Epithelial cell of proximal tubule (primary cell): Measurements from ENCODE around the gene WDFY2. TPM values are rescaled to one million over a fixed set of nuclear protein-coding genes. Genes with fewer than 3 reads are reported as not detected.

Source experiments
- DNase-seq: peaks from one replicate; pipeline ENCODE4 v3.0.0-alpha.2; 2011; ENCODE audit warnings: low read depth
- H3K4me3 ChIP-seq: 2 replicates; pipeline ENCODE4 v1.5.1; 2011; ENCODE audit warnings: low read depth, mild to moderate bottlenecking, low read length
- total RNA-seq: library from RNA; depleted of rRNA; stranded (reverse); fragments of >200 nt; gene quantifications from 2 replicates; pipeline ENCODE4 v1.2.3, GENCODE V29; 2015
- TF ChIP-seq, protein P1 (sequence below): conservative IDR thresholded peaks from 2 replicates; pipeline ENCODE4 v1.5.1; 2012; ENCODE audit warnings: low read depth, mild to moderate bottlenecking, low read length

Gene WDFY2
- total RNA-seq, 1 donor from 2014 or later = 5.1 TPM

DNA sequence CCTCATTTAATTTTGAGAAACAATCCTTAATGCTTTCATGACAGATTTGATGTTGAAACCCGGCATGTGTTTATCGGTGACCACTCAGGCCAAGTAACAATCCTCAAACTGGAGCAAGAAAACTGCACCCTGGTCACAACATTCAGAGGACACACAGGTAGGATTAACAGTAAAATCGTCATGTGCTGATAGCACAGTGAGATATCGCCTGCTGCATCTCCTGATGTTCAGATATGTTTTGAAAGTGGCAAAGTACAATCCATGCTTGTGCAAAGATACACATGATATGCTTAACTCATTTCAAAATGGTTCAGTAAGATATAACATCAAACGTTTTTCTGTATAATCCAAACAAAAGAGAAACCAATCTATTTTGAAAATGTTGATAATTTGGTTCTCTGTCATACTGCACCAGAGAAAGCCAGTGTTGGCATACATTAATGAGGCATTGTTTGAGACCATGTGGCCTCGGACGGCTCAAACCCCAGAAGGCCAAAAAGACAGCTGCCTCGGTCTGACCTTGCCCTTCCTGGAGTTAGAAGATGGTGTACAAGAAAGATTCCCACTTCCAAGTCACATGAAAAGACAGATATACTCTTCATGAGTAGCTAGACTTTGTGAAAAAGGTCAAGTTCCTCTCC, 143.5 kb downstream of the WDFY2 start:
- no peak for DNase-seq
- H3K4me3 ChIP-seq = no peak overlapping the region
- TF ChIP-seq, protein P1, sequence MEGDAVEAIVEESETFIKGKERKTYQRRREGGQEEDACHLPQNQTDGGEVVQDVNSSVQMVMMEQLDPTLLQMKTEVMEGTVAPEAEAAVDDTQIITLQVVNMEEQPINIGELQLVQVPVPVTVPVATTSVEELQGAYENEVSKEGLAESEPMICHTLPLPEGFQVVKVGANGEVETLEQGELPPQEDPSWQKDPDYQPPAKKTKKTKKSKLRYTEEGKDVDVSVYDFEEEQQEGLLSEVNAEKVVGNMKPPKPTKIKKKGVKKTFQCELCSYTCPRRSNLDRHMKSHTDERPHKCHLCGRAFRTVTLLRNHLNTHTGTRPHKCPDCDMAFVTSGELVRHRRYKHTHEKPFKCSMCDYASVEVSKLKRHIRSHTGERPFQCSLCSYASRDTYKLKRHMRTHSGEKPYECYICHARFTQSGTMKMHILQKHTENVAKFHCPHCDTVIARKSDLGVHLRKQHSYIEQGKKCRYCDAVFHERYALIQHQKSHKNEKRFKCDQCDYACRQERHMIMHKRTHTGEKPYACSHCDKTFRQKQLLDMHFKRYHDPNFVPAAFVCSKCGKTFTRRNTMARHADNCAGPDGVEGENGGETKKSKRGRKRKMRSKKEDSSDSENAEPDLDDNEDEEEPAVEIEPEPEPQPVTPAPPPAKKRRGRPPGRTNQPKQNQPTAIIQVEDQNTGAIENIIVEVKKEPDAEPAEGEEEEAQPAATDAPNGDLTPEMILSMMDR = no peak

- no peak overlapping the region for H3K4me3 ChIP-seq
- TF ChIP-seq, protein P1 = no peak
- no peak for DNase-seq
Measured at GRCh38 chr13:51728275-51728673, 144.0 kb downstream of the WDFY2 start.

DNA sequence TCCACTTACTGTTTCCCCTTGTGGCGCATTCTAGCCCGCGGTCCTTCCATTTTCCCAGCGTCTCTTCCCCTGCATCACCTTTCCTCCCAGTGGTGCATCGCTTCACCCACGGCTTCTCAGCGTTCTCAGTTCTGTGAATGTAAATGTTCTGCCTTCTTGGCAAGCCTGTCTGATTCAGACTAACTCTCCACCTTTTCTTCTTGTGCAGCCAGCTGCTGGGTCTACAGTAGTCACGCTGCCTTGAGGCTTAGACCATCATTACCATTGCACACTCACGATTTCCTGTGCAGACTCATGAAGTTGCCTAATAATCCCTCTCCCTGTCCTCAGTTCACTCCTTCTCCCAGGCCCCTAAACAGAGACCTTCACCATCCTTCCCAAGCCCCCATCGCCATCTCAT, 144.7 kb downstream of the WDFY2 start:
- TF ChIP-seq, protein P1 = no peak
- no peak overlapping the region for H3K4me3 ChIP-seq
- DNase-seq = no peak

- TF ChIP-seq, protein P1 = no peak
- H3K4me3 ChIP-seq = no peak overlapping the region
- no peak for DNase-seq
Measured at GRCh38 chr13:51729866-51730553, 145.7 kb downstream of the WDFY2 start.

DNA sequence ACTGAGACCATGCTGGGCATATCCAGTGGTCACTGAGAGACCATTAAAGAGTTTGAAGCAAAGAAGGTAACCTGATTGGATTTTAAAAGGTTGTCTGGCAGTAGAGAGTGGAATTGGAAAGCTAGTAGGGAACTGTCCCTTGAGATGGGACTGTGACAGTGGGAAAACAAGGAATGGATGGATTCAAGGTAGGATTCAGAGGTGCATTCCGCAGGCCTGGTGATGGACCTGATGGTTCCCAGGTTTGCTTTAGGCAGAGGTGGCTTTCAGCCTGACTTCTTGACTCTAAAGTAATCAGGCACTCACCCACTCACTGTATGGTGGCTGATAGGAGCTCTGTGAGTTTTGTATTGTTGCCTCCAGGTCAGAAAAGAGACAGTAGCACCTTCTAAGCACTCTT, 146.7 kb downstream of the WDFY2 start:
- no peak overlapping the region for H3K4me3 ChIP-seq
- TF ChIP-seq, protein P1 = no peak
- DNase-seq = no peak

- TF ChIP-seq, protein P1 = peak; percentile 44
- H3K4me3 ChIP-seq = no peak overlapping the region
- DNase-seq = no peak
Measured at GRCh38 chr13:51731759-51732158, 147.5 kb downstream of the WDFY2 start.
